NB4 (cell line): ENCODE results near the gene TRIM58.

ENCODE experiments used
- MYC ChIP-seq: IDR thresholded peaks from 2 replicates; pipeline ENCODE4 v1.6.1; 2011; ENCODE audit warnings: low read depth, low read length
- POLR2A ChIP-seq: IDR thresholded peaks from 2 replicates; pipeline ENCODE4 v1.6.1; 2011; ENCODE audit warnings: mild to moderate bottlenecking; ENCODE audit not compliant: insufficient read length; ENCODE audit errors: extremely low read depth
- TF ChIP-seq, protein P1 (sequence below): IDR thresholded peaks from one replicate; pipeline ENCODE4 v1.5.1; 2012; ENCODE audit warnings: low read depth, low read length

- TF ChIP-seq, protein P1, sequence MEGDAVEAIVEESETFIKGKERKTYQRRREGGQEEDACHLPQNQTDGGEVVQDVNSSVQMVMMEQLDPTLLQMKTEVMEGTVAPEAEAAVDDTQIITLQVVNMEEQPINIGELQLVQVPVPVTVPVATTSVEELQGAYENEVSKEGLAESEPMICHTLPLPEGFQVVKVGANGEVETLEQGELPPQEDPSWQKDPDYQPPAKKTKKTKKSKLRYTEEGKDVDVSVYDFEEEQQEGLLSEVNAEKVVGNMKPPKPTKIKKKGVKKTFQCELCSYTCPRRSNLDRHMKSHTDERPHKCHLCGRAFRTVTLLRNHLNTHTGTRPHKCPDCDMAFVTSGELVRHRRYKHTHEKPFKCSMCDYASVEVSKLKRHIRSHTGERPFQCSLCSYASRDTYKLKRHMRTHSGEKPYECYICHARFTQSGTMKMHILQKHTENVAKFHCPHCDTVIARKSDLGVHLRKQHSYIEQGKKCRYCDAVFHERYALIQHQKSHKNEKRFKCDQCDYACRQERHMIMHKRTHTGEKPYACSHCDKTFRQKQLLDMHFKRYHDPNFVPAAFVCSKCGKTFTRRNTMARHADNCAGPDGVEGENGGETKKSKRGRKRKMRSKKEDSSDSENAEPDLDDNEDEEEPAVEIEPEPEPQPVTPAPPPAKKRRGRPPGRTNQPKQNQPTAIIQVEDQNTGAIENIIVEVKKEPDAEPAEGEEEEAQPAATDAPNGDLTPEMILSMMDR, result no peak
- TF ChIP-seq POLR2A, result no peak
- no peak for TF ChIP-seq MYC
Observed at GRCh38 chr1:247825362-247825761, 31.6 kb upstream of the TRIM58 start.
